Activated CD4-positive, alpha-beta T cell treated with anti-CD3 and anti-CD28 coated beads for 48 hours (primary cell): Measurements from ENCODE around the gene AP3M1.
"Not testable (repeated sequence)": the region's sequence is repeated elsewhere in the genome, so short reads cannot be mapped to it uniquely, and the experiment has no call there.

Experiments used
- DNase-seq: peaks from one replicate; pipeline ENCODE4 v3.0.0-alpha.2; 2020

The AP3M1 gene

GRCh38 chr10:74150204-74150989 lies at the start of gene AP3M1:
TSS of gene AP3M1 (minus strand) at chr10:74150828. CDS start at chr10:74138379, 12,449 bp downstream.
- peak; percentile 87 for DNase-seq

- no peak for DNase-seq
Measured at GRCh38 chr10:74199315-74199714, 48.7 kb upstream of the AP3M1 start.

GRCh38 chr10:74194999-74195398 lies 44.4 kb upstream of the AP3M1 start:
- no peak for DNase-seq

- DNase-seq, result no peak
Measured at GRCh38 chr10:74194545-74194944, 43.9 kb upstream of the AP3M1 start.

GRCh38 chr10:74190494-74190893 lies 39.9 kb upstream of the AP3M1 start:
- no peak for DNase-seq

- no peak for DNase-seq
Measured at GRCh38 chr10:74189999-74190421, 39.4 kb upstream of the AP3M1 start.

- DNase-seq, result not testable (repeated sequence)
Measured at GRCh38 chr10:74188617-74189016, 38.0 kb upstream of the AP3M1 start.

GRCh38 chr10:74187237-74187636 lies 36.6 kb upstream of the AP3M1 start:
- DNase-seq, result no peak

- no peak for DNase-seq
Measured at GRCh38 chr10:74186678-74187077, 36.0 kb upstream of the AP3M1 start.

- DNase-seq, result no peak
Measured at GRCh38 chr10:74179111-74179710, 28.6 kb upstream of the AP3M1 start.

- DNase-seq, result no peak
Measured at GRCh38 chr10:74178042-74178791, 27.6 kb upstream of the AP3M1 start.

GRCh38 chr10:74177140-74177677 lies 26.6 kb upstream of the AP3M1 start:
- DNase-seq, result peak; percentile 62

GRCh38 chr10:74176380-74177139 lies 25.9 kb upstream of the AP3M1 start:
- DNase-seq, result peak; percentile 99

- DNase-seq, result no peak
Measured at GRCh38 chr10:74175510-74176379, 25.1 kb upstream of the AP3M1 start.

GRCh38 chr10:74174521-74174920 lies 23.9 kb upstream of the AP3M1 start:
- DNase-seq, result no peak

GRCh38 chr10:74171625-74172024 lies 21.0 kb upstream of the AP3M1 start:
- DNase-seq, result no peak

GRCh38 chr10:74167443-74167842 lies 16.8 kb upstream of the AP3M1 start:
- DNase-seq, result no peak

- no peak for DNase-seq
Measured at GRCh38 chr10:74165530-74165901, 14.9 kb upstream of the AP3M1 start.

- DNase-seq, result no peak
Measured at GRCh38 chr10:74164716-74165529, 14.3 kb upstream of the AP3M1 start.

- DNase-seq, result no peak
Measured at GRCh38 chr10:74163319-74164068, 12.9 kb upstream of the AP3M1 start.
